ENCODE results near the gene NR2C1.

DNA sequence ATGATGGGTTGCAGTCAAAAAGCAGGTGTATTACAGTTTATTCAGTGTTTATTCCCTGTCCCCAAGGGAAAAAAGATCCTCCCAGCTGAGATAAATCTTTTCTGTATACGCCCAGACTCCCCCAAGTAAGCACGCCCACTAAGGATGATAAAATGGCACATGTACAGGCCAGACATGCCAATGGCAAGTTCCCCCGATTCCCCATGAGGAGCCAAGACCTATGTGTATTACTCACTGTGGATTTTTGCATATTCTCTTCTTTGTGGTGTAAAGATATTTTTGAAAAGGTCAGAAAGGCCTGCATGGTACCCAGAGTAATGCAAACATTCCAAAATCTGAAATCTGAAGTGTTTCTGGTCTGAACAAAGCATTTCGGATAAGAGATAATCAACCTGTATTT is 22.2 kb downstream of the NR2C1 start:
- TF ChIP-seq POLR2A (IDR thresholded peaks at IDR 0.05; ENCODE audit: low read length) (no peak), GATA1 (IDR thresholded peaks at IDR 0.05; ENCODE audit: low read depth, low read length) (no peak)
